ENCODE data around the gene MPST.

MPST gene

GRCh38 chr22:37023743-37024338 is 4.3 kb downstream of the MPST start:
- no peak for DNase-seq

DNA sequence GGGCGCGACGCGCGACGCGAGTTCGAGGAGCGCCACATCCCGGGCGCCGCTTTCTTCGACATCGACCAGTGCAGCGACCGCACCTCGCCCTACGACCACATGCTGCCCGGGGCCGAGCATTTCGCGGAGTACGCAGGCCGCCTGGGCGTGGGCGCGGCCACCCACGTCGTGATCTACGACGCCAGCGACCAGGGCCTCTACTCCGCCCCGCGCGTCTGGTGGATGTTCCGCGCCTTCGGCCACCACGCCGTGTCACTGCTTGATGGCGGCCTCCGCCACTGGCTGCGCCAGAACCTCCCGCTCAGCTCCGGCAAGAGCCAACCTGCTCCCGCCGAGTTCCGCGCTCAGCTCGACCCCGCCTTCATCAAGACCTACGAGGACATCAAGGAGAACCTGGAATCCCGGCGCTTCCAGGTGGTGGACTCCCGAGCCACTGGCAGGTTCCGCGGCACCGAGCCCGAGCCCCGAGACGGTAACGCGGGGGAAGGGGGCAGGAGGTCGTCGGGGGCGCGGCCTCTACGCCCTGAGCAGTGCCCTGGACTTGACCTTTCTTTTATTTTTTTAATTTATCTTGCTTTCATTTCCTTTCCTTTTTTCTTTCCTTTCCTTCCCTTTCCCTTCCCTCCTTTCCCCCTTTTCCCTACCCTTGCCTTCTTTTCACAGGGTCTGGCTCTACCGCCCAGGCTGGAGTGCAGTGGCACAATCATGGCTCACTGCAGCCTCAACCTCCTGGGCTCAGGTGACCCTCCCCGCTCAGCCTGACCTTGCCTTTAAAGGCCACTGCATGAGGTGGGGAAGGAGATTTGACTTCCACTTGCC is 5.0 kb downstream of the MPST start:
- DNase-seq: no peak

DNA sequence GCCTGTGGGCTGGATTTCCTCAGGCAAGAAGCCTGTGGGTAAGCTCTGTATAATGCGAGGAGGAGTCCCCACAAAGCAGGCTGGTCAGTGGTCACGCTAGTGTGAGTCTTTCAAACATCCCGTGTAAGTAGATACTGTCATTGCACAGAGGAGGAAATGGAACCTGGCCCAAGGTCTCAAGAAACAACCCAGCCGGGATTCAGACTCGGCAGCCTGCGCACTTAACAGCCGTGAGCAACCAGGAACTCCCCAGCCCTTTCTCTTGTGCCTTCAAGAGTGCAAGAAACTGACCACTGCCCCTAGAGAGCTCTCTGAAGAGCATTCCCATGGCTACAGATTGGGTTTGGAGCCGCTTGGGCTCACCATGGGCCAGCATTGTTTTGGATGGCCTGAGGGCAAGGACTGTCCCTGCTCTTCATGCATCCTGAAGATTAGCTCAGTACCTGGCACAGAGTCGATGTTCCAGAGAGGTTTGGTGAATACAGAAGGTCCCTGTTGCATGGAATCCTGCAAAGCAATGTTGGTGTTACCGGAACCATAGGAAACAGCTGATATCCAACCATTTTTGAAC is 6.0 kb downstream of the MPST start:
- DNase-seq: no peak

DNA sequence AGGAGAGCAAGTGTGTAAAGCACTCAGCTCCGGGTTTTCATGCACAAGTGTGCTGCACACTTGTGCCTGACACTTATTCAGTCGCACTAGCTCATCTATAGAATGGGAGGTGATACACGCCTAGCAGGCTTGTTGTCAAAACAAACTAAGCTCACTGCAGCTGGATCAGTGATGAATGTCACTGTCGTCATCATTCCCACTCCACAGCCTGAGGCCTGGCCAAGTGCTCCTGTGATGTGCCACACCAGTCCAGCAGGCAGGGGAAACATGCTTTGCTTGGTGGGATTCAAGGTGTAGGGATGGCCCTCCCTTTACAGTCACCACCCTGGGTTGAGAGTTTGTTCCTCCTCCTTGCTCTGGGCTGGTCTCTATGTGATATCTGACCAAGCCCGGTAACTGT is 6.8 kb downstream of the MPST start:
- DNase-seq: no peak

GRCh38 chr22:37027556-37027955 is 8.0 kb downstream of the MPST start:
- no peak for DNase-seq

GRCh38 chr22:37028692-37029674 is 9.4 kb downstream of the MPST start:
- DNase-seq: no peak

DNA sequence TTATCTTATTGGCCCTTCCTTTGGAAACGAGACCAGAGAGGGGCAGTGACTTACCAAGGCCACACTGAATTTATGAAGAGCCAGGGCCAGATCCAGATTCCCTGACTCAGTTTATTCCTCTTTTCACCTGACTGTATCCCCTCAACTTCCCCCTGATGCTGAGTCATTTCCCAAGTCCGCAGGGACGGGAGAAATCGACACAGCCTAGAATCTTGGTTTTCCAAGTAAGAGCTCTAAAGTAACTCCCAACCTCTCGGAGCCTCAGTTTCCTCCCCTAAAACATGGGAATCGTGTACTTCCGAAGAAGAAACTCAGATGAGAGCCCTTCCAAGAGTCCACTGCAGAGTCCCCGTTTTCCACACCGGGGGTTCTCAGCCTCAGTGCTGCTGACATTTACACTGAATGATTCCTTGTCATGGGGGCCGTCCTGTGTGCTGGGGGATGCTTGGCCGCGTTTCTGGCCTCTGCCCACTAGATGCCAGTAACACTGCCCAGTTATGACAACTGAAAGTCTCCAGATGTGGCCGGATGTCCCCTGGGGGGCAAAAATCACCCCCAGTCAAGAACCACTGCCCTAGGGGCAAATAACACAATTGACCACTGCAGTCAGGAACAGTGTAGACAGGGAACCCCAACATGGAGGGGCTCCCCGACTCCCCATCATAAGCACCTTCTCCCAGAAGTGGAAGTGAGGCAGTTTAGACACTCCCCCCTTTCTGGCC is 11.2 kb downstream of the MPST start:
- DNase-seq: no peak

DNA sequence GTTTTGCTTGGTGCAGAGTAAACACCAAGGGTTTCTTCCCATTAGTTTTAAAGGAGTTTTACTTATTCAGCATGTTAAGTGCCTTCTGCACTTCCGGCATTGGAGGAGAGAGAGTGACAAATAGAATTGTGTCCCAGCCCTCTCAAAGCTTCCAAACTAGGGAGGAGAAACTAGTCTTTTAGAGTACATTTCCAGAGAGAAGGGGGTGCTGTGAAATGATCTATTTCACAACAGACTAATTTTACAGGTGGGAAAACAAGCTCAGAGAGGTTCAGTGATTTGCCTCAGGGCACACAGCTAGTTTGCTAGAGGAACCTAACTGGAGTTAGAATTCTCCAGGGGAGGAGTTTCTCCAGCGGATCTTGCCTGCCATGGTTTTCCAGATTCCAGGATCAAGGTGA is 12.6 kb downstream of the MPST start:
- DNase-seq: no peak

DNA sequence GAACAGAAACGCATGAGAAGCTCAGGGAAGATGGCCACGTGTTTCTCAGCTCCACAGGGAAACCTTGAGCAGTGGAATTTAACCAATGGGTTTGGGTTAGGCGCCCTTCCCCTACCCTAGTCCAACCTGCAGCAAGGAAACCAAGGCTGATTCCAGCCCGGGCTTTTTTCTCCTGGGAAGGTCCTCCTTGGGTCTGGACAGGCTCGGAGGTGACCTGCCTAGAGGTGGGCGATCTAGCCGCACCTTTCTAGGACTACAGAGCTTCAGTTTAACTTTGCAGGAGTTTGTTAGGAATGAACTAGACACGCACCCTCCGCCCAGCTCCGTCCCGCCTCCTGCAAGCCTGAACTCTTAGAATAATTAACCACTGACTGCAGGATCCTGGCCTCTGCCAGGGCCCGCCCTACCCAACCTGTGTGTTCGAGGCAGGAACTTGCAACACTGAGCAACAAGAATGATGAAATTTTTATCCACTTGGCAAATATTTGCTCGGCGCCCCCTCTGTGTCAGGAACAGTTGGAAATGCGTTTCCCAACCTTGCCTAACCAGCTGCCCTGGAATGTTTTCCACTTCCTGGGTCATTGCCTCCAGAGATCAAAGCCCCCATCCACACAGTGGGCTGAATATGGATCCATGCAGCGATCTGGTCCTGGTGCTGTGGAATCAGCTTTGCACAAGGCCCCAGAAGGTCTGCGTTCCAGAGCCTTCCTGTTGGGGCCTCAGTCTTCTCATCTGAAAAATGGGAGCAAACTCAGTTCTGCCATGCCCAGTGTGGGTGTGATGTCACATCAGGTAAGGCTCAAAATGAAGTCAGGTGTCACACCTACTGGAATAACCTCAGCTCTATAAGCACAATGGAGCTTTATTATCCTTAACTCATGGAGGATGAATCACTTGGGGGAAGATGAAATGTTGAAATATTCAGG is 13.3 kb downstream of the MPST start:
- DNase-seq: peak; percentile 25

DNA sequence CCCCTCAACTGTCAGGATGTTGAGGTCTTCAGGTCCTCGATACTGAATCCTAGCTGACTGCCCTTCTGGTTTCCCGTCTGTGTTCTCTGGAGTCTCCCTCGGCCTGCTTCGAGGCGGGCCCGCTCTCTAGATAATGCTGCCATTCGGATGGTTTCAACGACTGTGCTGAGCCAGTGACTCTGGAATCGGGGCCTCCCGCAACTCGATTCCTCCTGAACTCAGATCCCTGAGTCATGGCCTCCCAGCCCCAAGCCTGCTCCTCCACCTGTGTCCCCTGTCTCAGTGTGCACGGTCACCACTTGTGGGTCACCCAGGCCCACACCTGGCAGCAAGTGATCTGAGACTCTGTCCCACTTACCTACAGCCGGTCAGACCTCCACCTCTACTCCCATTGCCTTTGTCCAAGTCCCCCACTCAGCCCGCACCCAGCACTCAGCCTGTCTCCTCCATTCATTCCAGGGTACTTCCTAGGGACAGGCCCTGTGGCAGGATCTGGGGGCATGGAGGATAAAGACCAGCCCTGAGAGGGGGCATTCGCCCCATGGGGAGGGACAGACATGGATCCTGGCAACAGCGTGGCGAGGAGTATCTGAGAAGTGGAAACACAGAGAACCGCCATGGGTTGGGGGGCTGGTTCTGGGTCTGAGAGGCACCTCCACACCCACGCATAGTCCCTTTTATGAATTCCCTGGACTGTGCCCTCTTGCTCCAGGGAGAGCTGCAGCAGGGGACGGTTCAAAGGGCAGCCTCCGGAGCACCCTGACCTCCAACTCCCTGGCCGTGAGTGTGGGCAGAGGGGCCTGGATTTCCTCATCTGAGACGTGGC is 14.3 kb downstream of the MPST start:
- no peak for DNase-seq

DNA sequence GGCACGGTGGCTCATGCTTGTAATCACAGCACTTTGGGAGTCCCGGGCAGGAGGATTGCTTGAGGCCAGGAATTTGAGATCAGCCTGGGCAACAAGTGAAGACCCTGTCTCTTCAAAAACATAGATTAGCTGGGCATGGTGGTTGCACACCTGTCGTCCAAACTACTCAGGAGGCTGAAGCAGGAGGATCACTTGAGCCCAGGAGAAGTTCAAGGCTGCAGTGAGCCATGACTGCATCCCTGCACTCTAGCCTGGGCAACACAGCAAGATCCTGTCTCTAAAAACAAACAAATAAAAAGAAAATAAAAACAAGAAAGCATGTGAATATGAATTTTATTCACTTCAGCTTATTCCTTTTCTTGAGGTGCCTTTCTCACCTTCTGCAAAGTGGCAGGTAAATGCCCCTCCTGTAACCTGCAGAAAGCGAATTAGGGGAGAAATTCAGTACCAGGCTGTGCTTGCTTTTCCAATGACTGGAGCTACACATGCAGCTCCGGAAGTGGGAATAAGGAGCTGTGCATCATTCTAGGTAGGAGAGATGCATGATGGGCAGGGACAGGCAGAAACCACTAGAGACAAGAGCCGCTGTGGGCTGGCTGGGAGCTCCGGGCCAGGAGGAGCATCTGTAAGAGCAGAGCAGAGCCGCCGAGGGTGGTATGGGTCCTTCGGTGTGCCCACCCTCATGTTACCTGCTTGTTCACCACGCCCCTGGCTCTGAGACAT is 17.3 kb downstream of the MPST start:
- no peak for DNase-seq

GRCh38 chr22:37037669-37038068 is 18.1 kb downstream of the MPST start:
- no peak for DNase-seq

DNA sequence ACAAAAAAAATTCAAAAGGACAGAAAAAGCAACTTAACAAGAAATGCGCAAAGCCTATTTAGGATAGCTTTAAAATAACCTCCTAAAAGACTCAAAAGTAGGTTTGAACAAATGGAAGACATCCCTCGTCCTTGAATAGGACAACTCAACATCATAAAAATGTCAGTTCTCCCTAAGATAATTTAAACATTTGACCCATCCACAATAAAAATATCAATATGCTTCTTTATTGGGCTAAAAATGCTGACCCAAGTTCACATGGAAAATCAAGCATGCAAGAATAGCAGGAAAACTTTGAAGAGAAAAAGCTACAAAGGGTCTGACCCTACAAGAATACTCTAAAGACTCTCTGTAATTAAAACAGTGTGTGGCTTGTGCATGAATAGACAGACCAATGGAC is 19.9 kb downstream of the MPST start:
- no peak for DNase-seq

DNA sequence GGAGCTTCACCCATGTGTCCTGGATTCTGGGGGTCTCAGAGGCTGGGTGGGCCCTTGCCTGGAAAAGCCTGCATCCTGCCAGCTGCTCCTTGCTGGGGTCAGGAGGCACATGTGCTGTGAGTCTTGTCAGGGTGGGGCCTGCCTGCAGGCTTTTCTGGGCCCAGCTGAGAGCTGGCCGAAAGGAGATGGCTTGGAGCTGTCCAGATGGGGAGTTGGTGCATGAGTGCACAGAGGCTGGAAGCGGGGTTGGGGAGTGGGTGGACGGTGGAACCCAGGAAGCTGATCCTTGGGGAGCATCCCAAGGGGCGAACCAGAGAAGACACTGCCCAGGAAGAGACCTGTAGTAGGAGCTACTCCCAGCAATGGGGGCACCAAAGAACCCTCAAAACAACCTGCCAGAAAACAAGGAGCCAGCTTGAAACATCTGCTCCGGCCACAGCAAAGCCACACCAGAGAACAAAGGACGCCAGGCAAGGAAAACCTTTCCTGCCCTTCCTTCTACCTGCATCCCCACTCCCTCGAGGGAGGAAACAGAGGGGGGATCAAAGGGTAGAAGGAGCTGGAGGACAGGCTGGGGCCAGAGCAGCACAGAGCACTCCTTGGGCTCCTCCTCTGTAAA is 23.8 kb downstream of the MPST start:
- no peak for DNase-seq

- peak; percentile 49 for DNase-seq
Measured at GRCh38 chr22:37043828-37044538, 24.4 kb downstream of the MPST start.

DNA sequence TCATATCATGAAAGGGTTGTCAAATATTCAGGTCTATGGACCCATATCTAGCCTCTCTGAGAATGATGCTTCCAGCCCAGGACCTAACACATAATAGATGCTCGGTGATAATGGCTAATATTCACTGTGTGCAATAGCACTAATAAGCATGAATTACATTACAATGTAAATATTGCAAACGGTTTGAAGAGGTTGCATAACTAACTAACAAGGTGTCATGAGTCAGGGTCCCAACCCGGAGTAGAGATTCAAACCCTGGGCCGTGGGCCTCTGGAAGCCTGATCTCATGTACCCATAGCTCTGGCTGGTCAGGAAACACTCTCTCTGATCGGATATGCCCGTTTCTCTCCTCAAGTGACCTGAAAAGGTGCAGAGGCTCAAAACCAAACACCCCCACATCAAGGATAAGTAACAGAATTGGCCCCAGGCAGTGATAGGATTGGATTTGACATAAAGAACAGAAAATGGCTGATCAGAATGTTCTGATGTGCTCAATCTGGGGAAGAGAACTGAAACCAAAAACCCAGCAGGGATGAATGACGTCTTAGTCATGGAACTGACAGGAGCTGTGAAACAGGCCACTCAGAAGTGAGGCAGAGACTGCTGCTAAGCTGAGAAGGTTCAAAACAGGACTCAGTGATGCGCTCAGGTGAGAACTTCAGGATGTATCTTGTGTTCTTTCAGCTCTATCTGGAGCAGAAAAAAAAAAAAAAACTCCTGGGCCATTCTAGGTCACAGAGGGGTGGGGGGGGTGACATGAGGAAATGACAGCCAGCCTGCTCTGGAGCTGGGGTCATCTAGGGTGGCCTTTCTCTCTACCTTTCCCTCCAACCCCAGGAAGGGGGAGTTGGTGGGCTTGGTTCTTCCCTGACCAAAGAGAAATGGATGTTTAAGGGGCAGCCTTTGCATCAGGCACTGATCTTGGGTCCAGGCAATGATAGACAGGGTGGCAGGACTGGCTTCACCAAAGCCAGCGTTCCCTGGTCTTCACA is 25.4 kb downstream of the MPST start:
- DNase-seq: no peak

- DNase-seq: peak; percentile 68
Measured at GRCh38 chr22:37045958-37046357, 26.4 kb downstream of the MPST start.

All from EL (cell line).